Cardiac fibroblast (primary cell): ENCODE data around the gene CDC42SE2.
"Not testable (repeated sequence)": the region's sequence is repeated elsewhere in the genome, so short reads cannot be mapped to it uniquely, and the experiment has no call there.

Experiments
- DNase-seq, 2 donors: peaks; one replicate each; pipeline versions ENCODE4 v3.0.0 to v3.0.0-alpha.2; 2010; ENCODE audit warnings: low read depth in 2 of 2
- H3K4me3 ChIP-seq, 2 donors: replicated peaks in 1 of 2; 1 replicate in 1 of 2; 2 replicates in 1 of 2; pipeline ENCODE4 v1.5.1; 2011; ENCODE audit warnings: low read depth in 2 of 2, low read length in 2 of 2, mild to moderate bottlenecking in 2 of 2, moderate library complexity in 1 of 2
- CTCF ChIP-seq: IDR thresholded peaks from one replicate; pipeline ENCODE4 v1.5.1; 2011; ENCODE audit warnings: low read depth, mild to moderate bottlenecking, low read length, inconsistent platforms

CDC42SE2 gene

GRCh38 chr5:131266370-131267060, 2.7 kb downstream of the CDC42SE2 start:
- no peak overlapping the region for H3K4me3 ChIP-seq
- no peak for TF ChIP-seq CTCF
- DNase-seq: no peak

GRCh38 chr5:131268758-131269370, 5.0 kb downstream of the CDC42SE2 start:
- DNase-seq: peak; percentile 19 to 32
- TF ChIP-seq CTCF: no peak
- no peak overlapping the region for H3K4me3 ChIP-seq

- TF ChIP-seq CTCF: no peak
- DNase-seq: peak in 1 of 2 donors; percentile 34
- H3K4me3 ChIP-seq: no peak overlapping the region
Observed at GRCh38 chr5:131270809-131271208, 7.0 kb downstream of the CDC42SE2 start.

GRCh38 chr5:131271888-131272287, 8.0 kb downstream of the CDC42SE2 start:
- not testable (repeated sequence) for DNase-seq, H3K4me3 ChIP-seq

DNA sequence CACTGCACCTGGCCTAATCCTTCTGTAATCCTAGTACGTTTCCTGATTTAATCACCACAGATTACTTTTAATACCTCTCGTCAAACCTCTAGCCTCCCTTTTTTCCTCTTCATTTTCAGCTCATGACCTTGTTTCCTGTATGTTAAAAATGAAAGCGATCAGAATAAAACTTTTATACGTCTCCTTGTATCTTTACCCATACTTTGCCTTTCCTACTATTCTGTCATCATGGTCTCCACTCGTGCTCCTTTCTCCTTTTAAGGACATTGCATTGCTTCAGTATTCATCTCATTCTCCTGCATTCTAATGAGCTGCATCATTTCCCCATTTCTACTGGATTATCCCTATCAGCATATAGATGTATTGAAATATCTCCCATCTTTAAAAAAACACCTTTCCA, 8.5 kb downstream of the CDC42SE2 start:
- H3K4me3 ChIP-seq: no peak overlapping the region
- peak in 1 of 2 donors; percentile 38 for DNase-seq

GRCh38 chr5:131272724-131273123, 8.9 kb downstream of the CDC42SE2 start:
- no peak for DNase-seq
- no peak for TF ChIP-seq CTCF
- no peak overlapping the region for H3K4me3 ChIP-seq

More for the DNA sequence above, 8.5 kb downstream of the CDC42SE2 start:
- no peak for TF ChIP-seq CTCF

- H3K4me3 ChIP-seq: no peak overlapping the region
- TF ChIP-seq CTCF: no peak
- DNase-seq: no peak
Observed at GRCh38 chr5:131274326-131275063, 10.6 kb downstream of the CDC42SE2 start.
